ENCODE data around the gene TBC1D22A. TPM values are rescaled to one million over a fixed set of nuclear protein-coding genes. Genes with fewer than 3 reads are reported as not detected.

TBC1D22A gene
- polyA plus RNA-seq, 1 of the 3 experiments (the other 2 are of a cell fraction): 16.5 TPM

DNA sequence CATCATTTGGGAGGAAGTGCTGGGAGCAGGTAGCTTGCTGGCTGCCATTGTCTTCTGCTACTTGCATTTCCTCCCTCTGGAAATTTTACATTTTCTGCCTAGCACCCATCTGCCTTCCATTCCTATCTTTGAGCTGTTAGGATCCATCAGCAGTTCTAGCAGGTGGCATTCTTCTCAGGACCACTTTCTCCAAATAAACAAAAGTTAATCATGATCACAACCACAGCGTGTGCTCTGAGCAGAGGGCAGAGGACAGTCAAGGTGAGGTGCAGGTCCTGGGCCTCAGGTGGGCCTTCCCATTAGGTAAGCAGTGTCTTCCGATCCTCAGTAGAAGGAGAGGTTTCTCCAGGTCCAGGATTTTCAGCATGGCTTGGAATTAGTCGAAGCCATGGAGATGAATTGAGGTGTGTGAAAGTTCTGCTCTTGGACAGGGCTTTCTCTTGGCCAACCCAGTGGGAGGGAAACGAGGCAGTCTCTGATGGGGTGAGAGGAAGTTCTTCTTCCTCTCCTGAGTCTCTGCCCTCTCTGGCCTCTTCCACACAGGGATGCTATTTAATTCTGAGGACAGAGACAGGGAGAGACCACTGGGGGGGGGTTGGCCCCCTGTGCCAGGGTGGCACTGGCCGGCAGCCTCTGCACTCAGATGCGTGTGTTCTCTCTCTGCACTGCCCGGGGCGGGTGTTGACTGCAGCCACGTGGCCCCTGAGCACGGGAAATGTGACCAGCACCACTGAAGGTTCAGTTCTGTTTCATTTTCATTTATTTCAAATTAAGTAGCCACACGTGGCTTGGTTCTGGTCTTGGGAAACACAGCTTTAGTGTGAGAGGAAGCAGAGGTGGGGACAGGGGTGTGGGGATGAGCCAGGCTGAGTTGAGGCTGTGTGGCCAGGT, 170.8 kb downstream of the TBC1D22A start:
- CTCF ChIA-PET: no interaction called here
- 96% methylated on average over 11 of the region's 11 CpGs for WGBS (ENCODE audit: low lambda C conversion rate)
- Histone ChIP-seq H3K4me1 (ENCODE audit: control insufficient read depth in 1 of 2, insufficient read depth in 2 of 2, low read depth in 1 of 2, low read length in 1 of 2) (peaks cover 9% of the 10 kb centered on the region in 2 experiments; a peak in 2 of 4 replicates), H3K36me3 (replicated peaks in 1 of 2; ENCODE audit: control insufficient read depth in 1 of 2, insufficient read depth in 2 of 2, low read length in 1 of 2) (no peaks in the 10 kb centered on the region), H3K27ac (ENCODE audit: low read depth in 2 of 2, low read length in 1 of 2) (no peak overlapping the region), H3K9me3 (no peaks in the 10 kb centered on the region), H4K20me1 (ENCODE audit: insufficient read depth) (peaks cover 6% of the 10 kb centered on the region; the same call in 1 of the 2 replicates), H3K79me2 (ENCODE audit: insufficient read depth) (no peaks in the 10 kb centered on the region), H3F3A (replicated peaks; ENCODE audit: insufficient read depth) (no peaks in the 10 kb centered on the region), H3K27me3 (ENCODE audit: insufficient read depth) (no peaks in the 10 kb centered on the region), H3K4me3 (ENCODE audit: low read depth in 2 of 2, low read length in 1 of 2) (no peak overlapping the region), H3K9ac (no peak overlapping the region), H3K9me2 (no peaks in the 10 kb centered on the region), H2AFZ (ENCODE audit: low read depth) (no peak overlapping the region), H3K4me2 (no peak overlapping the region)
- POLR2A ChIA-PET: no interaction called here
- TF ChIP-seq ELF1 (IDR thresholded peaks at IDR 0.05): no peak
- TF ChIP-seq, protein P1, sequence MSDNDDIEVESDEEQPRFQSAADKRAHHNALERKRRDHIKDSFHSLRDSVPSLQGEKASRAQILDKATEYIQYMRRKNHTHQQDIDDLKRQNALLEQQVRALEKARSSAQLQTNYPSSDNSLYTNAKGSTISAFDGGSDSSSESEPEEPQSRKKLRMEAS (IDR thresholded peaks at IDR 0.05; ENCODE audit: low read depth): no peak
- TF ChIP-seq POLR2AphosphoS5 (IDR thresholded peaks at IDR 0.05; ENCODE audit: low read depth, low read length): no peak
- TF ChIP-seq, protein P2, sequence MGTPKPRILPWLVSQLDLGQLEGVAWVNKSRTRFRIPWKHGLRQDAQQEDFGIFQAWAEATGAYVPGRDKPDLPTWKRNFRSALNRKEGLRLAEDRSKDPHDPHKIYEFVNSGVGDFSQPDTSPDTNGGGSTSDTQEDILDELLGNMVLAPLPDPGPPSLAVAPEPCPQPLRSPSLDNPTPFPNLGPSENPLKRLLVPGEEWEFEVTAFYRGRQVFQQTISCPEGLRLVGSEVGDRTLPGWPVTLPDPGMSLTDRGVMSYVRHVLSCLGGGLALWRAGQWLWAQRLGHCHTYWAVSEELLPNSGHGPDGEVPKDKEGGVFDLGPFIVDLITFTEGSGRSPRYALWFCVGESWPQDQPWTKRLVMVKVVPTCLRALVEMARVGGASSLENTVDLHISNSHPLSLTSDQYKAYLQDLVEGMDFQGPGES (IDR thresholded peaks at IDR 0.05; ENCODE audit: low read depth, low read length): no peak
- TF ChIP-seq CHD2 (IDR thresholded peaks at IDR 0.05; ENCODE audit: low read length, partially characterized antibody): no peak
- TF ChIP-seq TCF12 (IDR thresholded peaks at IDR 0.05): no peak
- TF ChIP-seq, protein P3, sequence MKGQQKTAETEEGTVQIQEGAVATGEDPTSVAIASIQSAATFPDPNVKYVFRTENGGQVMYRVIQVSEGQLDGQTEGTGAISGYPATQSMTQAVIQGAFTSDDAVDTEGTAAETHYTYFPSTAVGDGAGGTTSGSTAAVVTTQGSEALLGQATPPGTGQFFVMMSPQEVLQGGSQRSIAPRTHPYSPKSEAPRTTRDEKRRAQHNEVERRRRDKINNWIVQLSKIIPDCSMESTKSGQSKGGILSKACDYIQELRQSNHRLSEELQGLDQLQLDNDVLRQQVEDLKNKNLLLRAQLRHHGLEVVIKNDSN (IDR thresholded peaks at IDR 0.05; ENCODE audit: borderline replicate concordance, low read depth): no peak
- TF ChIP-seq JUND (IDR thresholded peaks at IDR 0.05): no peak
- no peak for TF ChIP-seq MEF2A (IDR thresholded peaks at IDR 0.05; ENCODE audit: borderline replicate concordance, low read depth)
- TF ChIP-seq, protein P4, sequence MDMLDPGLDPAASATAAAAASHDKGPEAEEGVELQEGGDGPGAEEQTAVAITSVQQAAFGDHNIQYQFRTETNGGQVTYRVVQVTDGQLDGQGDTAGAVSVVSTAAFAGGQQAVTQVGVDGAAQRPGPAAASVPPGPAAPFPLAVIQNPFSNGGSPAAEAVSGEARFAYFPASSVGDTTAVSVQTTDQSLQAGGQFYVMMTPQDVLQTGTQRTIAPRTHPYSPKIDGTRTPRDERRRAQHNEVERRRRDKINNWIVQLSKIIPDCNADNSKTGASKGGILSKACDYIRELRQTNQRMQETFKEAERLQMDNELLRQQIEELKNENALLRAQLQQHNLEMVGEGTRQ (IDR thresholded peaks at IDR 0.05; ENCODE audit: borderline replicate concordance, low read depth, low read length): no peak
- TF ChIP-seq YY1 (IDR thresholded peaks at IDR 0.05; ENCODE audit: low read depth): no peak
- TF ChIP-seq FOXM1 (IDR thresholded peaks at IDR 0.05; ENCODE audit: low read depth): no peak
- no peak for TF ChIP-seq FOXJ3 (CRISPR knock-in tag; IDR thresholded peaks at IDR 0.05)
- TF ChIP-seq, protein P5, sequence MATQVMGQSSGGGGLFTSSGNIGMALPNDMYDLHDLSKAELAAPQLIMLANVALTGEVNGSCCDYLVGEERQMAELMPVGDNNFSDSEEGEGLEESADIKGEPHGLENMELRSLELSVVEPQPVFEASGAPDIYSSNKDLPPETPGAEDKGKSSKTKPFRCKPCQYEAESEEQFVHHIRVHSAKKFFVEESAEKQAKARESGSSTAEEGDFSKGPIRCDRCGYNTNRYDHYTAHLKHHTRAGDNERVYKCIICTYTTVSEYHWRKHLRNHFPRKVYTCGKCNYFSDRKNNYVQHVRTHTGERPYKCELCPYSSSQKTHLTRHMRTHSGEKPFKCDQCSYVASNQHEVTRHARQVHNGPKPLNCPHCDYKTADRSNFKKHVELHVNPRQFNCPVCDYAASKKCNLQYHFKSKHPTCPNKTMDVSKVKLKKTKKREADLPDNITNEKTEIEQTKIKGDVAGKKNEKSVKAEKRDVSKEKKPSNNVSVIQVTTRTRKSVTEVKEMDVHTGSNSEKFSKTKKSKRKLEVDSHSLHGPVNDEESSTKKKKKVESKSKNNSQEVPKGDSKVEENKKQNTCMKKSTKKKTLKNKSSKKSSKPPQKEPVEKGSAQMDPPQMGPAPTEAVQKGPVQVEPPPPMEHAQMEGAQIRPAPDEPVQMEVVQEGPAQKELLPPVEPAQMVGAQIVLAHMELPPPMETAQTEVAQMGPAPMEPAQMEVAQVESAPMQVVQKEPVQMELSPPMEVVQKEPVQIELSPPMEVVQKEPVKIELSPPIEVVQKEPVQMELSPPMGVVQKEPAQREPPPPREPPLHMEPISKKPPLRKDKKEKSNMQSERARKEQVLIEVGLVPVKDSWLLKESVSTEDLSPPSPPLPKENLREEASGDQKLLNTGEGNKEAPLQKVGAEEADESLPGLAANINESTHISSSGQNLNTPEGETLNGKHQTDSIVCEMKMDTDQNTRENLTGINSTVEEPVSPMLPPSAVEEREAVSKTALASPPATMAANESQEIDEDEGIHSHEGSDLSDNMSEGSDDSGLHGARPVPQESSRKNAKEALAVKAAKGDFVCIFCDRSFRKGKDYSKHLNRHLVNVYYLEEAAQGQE (IDR thresholded peaks at IDR 0.05; ENCODE audit: low read depth, low read length): no peak
- DNase-seq: no peak
